HG03432 (cell line): ENCODE measurements around the gene STK10.

Experiments used
- ATAC-seq: cut with Tn5 transposase; IDR thresholded peaks from one replicate; pipeline ENCODE4 v1.9.1; 2021; ENCODE audit warnings: mild to moderate bottlenecking, moderate library complexity; ENCODE audit not compliant: unreplicated experiment

STK10 gene

GRCh38 chr5:172093965-172094364, 94.1 kb downstream of the STK10 start:
- no peak for ATAC-seq

- ATAC-seq, result no peak
These were observed 94.5 kb downstream of the STK10 start for GRCh38 chr5:172093559-172093958.

GRCh38 chr5:172091956-172092732, 95.9 kb downstream of the STK10 start:
- no peak for ATAC-seq

GRCh38 chr5:172090976-172091547, 97.0 kb downstream of the STK10 start:
- no peak for ATAC-seq

- ATAC-seq, result no peak
These were observed 98.5 kb downstream of the STK10 start for GRCh38 chr5:172089298-172090117.

DNA sequence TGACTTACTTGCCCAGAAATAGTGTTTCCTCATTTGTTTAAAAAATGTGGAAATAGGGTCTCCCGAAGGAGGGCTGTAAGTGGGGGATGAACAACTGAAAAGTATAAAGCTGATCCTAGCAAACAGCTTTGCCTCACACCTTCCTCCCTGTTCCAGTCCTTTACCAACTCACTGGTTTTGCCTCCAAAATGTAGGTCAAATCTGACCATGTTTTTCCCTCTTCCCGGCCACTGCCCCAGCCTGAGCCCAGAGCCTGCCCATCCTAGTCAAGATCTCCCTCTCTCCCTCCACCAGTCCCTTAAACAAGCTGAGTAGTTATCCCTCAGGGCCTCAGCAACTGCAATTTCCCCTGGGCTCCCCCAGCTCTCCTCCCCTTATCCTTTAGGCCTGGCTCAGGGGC, 99.2 kb downstream of the STK10 start:
- no peak for ATAC-seq

GRCh38 chr5:172086194-172086975, 101.6 kb downstream of the STK10 start:
- ATAC-seq, result no peak

GRCh38 chr5:172085738-172086137, 102.3 kb downstream of the STK10 start:
- no peak for ATAC-seq

- ATAC-seq, result no peak
These were observed 105.8 kb downstream of the STK10 start for GRCh38 chr5:172082180-172082579.

- no peak for ATAC-seq
These were observed 108.1 kb downstream of the STK10 start for GRCh38 chr5:172079876-172080275.

DNA sequence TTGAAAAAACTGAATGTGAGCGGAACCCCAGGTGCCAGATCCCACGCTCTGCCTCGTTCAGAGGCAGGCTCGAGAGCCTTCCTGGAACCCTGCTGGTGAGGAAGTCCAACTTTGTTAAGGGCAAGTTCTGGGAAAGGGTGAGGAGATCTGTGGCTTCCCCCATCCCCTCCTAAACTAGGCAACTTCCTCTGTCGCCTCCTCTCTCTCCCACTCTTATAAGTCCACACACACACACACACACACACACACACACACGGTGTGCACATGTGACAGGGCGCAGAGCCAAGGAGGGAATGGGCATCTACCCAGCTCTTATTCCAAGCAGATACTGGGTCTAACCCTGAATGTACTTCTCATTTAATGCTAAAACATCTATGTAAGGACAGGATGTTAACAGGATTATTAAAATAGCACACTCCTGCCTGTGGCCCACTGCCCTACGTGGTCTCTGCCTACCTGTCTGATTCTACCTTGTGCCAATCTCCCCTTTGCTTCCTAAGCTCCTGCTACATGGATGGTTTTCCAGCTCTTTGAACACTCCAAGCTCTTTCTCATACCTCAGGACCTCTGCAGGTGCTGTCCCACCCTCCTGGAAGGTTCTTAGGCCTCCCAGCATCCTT, 109.2 kb downstream of the STK10 start:
- ATAC-seq, result no peak

DNA sequence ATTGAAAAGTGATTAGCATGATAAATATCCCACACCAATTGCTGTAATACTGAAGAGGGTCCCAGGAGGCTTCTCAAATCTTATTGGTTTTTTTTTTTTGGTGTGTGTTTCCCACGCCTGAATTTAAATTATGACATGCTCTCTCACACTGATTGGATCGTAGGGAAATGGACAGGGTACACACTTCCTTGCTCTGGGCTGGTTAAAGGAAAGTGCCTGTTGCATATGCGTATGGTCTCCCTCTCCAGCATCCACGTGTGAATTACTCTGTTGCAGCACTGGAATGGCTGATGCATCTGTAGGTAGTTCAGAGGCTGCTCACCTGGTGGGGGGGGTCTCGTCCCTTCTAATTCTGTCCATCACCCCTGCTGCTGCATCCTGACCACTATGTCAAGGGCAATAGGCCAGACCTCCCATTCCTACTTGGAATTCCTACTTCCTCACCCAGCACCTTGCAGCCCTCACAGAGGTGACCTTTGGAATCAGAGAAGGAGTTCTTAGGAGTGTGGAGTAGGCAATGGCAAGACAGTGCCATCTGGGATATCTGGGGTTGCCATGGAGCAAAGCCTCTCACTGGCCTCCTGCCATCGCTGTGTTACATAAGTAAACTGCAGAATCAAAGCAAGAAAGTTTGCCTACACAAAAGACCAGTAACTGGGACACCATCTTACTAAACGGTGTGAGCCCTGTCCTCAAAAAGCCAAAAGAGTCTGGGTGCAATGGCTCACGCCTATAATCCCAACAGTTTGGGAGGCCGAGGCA, 110.2 kb downstream of the STK10 start:
- ATAC-seq, result no peak

DNA sequence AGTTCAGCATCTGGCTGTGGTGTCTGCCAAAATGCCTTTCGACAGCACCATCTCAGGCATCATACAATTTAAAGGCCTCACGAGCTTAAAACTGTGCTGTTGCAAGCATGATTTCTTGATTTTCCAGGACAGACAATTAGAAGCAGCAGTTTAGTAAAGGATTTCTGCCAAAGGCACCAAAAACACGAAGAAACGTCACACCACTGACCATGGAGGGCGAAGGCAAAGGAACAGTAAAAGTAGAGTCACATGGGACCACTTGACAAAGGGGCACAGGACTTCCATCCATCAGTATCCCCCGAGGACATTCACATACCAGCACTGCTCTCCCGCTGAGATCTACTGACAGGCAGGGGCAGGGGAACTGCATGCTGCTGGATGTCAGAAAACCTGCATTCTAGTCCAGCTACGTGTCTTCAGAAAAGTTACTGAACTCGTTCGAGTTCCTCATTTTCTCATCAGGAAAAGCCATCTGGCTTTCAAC, 111.2 kb downstream of the STK10 start:
- no peak for ATAC-seq

- ATAC-seq, result no peak
These were observed 112.4 kb downstream of the STK10 start for GRCh38 chr5:172075656-172076055.

GRCh38 chr5:172074896-172075295, 113.1 kb downstream of the STK10 start:
- ATAC-seq, result no peak

DNA sequence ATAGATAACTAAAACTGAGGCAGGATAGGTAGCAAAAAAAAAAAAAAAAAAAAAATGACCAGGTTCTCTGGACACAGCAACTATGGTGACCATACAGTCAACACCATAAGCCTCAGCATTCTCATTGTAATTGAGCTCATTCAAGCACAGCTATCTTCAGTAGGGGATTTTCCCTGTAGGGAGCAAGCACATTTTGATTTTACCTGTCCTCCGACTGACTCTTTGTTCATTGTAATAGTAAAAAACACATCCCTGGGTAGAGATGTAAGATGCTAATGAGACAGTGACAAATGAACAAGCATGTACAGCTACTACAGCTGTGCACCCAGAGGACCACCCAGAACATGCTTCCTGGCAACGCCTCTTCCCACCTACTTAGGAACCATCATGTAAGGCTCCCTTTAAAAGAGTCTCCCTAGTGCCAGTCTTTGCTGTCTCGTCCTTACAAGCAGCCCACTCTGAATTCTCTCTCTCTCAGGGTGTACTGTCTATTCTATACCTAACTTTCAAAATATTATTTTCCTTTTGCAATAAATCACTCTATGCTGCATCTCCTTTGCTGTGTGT, 116.6 kb downstream of the STK10 start:
- no peak for ATAC-seq

GRCh38 chr5:172065431-172066065, 122.5 kb downstream of the STK10 start:
- ATAC-seq, result no peak

DNA sequence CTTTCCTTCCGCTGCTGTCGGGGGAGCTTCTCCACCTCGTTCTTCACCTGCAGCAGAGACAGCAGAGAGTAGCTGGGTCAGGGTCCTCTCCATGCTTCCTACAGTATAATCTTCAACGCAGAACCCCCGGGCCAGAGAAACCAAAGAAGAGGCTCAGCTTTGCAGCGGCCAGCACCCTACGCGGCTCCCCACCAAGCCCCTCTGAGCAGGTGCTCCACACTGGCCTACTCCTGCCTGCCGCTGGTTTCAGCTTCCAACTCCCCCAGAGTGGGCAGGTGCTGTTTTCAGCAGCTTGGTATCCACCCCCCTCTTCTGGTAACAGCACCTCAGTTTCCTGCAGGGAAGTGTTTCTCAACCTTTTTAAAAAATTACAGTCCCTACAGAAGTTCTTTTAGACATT, 123.3 kb downstream of the STK10 start:
- ATAC-seq, result no peak

DNA sequence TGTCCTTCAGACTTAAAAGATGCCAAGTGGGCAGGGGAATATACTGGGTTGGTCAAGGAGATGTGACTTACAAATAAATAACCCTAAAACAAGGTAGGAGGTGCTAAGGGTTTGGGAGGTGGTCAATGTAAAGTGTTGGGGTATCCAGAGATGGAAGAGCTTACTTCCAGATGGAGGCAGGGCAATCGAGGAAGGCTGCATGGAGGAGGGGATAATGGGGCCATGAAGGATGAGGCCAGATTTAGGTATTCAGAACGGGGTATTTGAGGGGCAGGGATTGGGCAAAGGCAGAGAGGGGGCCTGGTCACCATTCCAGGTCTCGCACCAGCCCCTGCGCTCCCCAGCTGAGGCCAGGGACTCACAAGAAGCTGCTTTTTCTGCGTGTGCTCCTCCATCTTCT, 123.7 kb downstream of the STK10 start:
- ATAC-seq, result no peak
